Astrocyte of the spinal cord (primary cell): ENCODE measurements around the gene PDE7B.

Experiments
- DNase-seq: peaks from one replicate; pipeline ENCODE4 v3.0.0; 2011; ENCODE audit warnings: low read depth, low spot score
- H3K4me3 ChIP-seq: 2 replicates; pipeline ENCODE4 v1.5.1; 2011; ENCODE audit warnings: low read depth, mild to moderate bottlenecking, low read length, moderate library complexity
- CTCF ChIP-seq: IDR thresholded peaks from 2 replicates; pipeline ENCODE4 v1.5.1; 2012; ENCODE audit warnings: low read depth, mild to moderate bottlenecking, low read length, inconsistent platforms
- in situ Hi-C: cut with HindIII; loops from 2 replicates; pipeline ENCODE4 v1.10.0; 2017; ENCODE audit warnings: low sequenced_read_pairs

The PDE7B gene

GRCh38 chr6:136086686-136087085 is 235.2 kb downstream of the PDE7B start:
- no peak overlapping the region for H3K4me3 ChIP-seq
- in situ Hi-C loops = no loop called here
- TF ChIP-seq CTCF = no peak
- DNase-seq = no peak

DNA sequence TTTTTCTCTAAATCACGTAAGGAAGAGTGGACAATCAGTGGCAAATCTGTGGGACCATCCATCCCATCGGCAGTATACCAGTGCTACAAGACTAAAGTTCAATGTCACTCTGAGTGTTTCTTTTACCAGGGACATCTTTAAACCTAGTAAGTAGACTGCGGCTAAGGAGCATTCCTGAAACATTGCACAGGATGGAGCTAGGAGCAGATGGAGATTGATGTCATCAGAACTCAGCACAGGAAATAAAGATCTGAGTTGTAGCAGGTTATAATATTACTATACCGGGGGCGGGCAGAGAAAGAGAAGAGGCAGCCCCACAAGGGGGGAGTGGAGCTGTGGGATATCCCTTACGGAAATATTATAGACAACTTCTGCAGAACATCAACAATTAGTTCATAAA is 236.5 kb downstream of the PDE7B start:
- DNase-seq = peak; percentile 42
- no peak for TF ChIP-seq CTCF
- in situ Hi-C loops = no loop called here
- no peak overlapping the region for H3K4me3 ChIP-seq

DNA sequence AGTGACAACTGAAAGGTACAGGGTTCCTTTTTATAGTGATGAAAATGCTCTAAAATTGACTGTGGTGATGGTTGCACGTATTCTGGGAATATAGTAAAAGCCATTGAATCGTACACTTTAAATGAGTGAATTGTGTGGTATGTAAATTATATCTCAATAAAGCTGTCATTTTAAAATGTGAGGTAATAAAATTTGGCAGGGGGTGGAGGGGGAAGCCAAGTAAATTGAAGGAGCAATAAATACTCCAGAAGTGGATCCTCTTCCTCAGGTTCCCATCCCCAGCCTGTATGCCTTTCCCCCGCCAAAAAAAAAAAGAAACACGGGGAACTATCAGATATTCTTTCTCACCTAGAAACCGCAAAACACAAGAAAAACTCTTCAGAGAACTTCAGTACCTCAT is 237.2 kb downstream of the PDE7B start:
- in situ Hi-C loops = no loop called here
- H3K4me3 ChIP-seq = no peak overlapping the region
- DNase-seq = no peak
- TF ChIP-seq CTCF = no peak

GRCh38 chr6:136089876-136090275 is 238.4 kb downstream of the PDE7B start:
- in situ Hi-C loops = no loop called here
- no peak for TF ChIP-seq CTCF
- DNase-seq = no peak
- no peak overlapping the region for H3K4me3 ChIP-seq

- no peak for DNase-seq
- no peak for TF ChIP-seq CTCF
- in situ Hi-C loops = no loop called here
These were observed 239.4 kb downstream of the PDE7B start for GRCh38 chr6:136090929-136091328.

GRCh38 chr6:136092897-136093296 is 241.4 kb downstream of the PDE7B start:
- in situ Hi-C loops = no loop called here
- TF ChIP-seq CTCF = no peak
- DNase-seq = no peak
- no peak overlapping the region for H3K4me3 ChIP-seq

More at GRCh38 chr6:136090929-136091328, 239.4 kb downstream of the PDE7B start:
- H3K4me3 ChIP-seq = no peak overlapping the region

GRCh38 chr6:136093835-136094234 is 242.3 kb downstream of the PDE7B start:
- TF ChIP-seq CTCF = no peak
- in situ Hi-C loops = no loop called here
- no peak for DNase-seq
- no peak overlapping the region for H3K4me3 ChIP-seq
